ENCODE measurements around the gene GPR137.
"Not testable (repeated sequence)": the region's sequence is repeated elsewhere in the genome, so short reads cannot be mapped to it uniquely, and the experiment has no call there.

The GPR137 gene, protein sequence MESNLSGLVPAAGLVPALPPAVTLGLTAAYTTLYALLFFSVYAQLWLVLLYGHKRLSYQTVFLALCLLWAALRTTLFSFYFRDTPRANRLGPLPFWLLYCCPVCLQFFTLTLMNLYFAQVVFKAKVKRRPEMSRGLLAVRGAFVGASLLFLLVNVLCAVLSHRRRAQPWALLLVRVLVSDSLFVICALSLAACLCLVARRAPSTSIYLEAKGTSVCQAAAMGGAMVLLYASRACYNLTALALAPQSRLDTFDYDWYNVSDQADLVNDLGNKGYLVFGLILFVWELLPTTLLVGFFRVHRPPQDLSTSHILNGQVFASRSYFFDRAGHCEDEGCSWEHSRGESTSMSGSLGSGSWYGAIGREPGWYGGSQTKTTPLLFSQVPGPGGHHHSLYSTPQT

DNA sequence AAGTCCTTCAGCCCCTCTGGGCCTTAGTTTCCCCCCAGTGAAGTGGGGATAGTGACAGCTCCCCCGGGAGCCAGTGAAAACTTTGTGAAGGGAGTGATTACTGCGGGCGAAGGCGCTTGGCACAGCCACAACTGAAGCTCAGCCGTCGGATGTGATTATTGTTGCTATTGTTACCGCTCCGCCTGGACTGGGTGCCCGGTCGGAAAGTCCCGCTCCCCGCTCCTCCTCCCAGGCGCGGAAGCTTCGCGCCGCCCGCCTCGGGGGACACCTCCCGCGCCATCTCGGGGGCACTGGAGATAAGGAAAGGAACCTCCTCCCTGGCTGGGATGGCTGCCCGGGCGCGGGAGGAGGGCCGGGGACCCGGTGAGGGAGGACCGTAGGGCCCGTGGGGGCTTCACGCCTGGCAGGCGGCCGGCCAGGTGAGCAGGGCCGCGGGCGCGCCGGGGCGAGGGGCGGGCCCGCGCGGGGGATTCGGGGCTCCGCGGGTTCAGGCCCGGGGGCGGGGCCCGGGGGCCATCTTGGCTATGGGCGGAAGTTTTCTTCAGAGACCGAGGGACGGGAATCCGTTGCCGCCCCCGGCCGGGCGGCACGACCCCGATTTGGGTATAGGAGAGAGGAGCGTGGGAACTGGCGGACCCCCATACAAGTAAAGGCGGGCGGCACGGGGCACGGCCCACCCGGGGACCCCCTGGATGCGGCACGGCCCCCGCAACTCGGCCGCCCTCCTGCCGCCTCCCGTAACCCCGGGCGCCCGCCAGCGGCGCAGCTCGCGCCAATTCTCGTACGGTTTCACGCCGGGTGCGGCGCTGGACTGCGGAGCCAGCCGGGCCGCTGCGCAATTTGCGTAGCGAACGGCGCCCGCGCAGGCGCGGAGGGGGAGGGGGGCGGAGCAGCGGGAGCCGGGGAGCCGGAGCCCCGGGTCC, at the start of gene GPR137:
TSS of gene GPR137 (plus strand) at position 887 of the 923 bp plus-strand sequence. CDS start 677 bp downstream, outside the sequence.
- DNase-seq: peak; percentile 94

DNA sequence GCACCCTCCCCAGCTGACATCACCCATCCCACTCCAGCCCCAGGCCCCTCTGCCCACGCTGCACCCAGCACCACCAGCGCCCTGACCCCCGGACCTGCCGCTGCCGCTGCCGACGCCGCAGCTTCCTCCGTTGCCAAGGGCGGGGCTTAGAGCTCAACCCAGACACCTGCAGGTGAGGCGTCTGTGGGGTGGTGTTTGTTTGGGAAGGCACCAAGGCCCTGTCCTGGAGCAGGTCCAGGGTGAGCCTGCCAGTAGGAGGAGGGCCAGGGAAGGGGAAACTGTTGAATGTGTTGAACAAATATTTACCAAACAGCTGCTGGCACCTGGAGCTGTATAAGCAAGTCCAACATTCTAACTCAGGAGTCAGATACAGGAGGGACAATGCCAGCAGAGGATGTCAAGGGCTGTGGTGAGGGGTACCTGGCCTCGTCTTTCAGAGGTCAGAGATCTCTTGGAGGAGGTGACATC, 48.1 kb upstream of the GPR137 start:
- DNase-seq: no peak

DNA sequence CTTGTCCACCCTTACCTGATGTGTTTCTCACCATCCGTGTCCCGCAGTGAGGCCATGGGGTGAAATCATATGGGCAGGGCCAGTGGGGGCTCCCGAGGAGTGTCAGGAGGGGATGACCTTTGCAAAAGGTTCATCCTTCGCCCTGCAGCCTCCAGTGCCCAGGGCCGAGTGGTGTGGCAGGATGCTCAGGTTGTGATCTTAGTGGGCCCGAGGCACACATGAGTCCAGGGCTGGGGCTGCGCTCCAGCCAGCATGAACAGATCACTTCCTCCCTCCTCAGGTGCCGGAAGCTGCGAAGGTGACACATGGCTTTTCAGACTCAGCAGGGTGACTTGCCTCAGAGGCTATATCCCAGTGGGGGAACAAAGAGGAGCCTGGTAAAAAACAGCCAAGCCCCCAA, 47.6 kb upstream of the GPR137 start:
- DNase-seq: no peak

DNA sequence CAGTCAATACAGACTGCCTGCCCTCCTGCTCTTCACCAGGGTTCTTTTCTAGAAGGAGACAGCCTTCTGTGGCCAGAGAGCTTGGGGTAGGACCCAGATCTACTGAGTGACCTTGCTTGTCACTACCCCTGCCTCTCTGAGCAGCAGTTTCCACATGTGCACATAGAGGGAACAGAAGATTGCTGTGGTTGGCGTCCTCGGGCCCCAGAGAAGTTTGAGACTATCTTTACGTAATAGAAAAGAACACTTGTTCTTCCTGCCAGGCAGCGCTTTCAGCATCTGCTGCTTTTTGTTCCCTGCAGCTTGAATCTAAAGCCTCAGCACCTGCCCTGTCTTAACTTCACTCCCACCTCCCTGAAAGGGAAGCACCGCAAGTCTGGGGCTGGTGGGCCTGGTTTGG, 46.6 kb upstream of the GPR137 start:
- DNase-seq: no peak

DNA sequence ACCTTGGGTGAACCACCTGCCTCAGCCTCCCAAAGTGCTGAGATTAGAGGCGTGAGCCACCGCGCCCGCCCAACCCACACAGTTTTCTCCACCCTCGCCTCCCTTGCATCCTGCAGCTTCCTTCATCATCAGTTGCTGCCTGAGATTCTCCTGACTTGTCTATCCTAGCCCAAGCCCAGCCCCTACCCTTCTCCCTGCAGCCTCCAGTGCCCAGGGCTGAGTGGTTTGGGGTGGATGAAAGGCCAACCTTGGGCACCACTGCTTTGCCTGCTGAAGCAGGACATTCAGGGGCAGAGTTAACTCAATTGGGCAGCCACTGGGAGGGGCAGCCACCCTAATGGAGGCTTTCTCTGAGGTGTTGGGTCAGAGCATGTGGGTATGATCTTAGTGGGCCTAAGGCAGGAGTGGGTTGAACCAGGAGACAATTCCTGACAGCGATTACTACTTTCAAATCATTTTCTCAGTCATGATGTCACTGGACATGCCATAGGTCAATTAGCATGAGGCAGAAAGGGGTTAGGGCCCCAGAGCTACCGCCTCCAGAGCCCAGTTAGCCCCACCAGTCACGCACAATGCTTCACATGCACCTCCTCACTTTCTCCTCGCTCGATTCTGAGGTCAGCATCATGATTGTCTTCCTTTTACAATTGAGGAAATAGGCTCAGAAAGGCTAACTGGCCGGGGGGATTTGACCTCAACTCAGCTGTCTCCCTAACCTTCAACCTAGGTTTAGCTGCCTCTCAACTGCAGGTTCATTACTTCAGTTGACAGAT, 45.8 kb upstream of the GPR137 start:
- no peak for DNase-seq

DNA sequence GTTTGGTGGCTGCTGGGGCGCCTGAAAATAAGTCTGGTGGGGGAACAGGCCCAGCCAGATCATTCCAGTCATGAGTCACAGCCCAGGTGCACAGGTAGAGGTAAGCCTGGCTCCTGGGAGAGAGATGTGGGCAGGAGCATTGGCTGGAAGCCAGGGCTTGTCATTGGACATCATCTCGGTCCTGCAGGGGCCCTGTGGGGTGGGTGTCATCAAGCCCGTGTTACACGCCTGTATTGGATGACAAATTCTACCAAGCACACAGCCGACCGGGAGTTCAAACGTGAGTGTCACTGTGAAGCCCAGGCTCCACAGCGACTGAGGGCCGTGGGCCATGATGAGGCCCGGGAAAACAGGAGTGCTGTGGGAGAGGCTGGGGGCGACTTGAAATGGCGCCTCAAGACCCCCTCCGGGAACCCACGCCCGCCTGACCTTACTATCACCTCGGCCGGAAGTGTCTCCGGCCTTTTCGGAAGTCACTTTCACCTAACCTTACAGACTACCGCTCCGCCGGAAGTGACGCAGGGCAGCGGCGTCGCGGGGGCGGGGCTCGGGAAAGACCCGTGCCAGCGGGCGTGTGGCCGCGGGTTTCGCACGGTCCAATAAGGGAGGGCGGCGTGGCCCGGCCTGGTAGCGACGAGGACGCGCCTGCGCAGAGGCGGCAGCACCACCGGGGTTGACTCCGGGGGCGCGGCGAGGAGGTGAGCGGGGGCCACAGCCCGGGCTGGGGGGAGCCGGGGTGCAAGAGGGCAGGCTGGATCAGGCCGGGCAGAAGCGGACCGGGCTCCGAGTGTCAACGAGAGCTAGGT, 45.0 kb upstream of the GPR137 start, which contains the start of gene FKBP2:
TSS of gene FKBP2 (plus strand) at position 661 of the 806 bp plus-strand sequence. CDS start 1,293 bp downstream, outside the sequence.
- peak; percentile 97 for DNase-seq

DNA sequence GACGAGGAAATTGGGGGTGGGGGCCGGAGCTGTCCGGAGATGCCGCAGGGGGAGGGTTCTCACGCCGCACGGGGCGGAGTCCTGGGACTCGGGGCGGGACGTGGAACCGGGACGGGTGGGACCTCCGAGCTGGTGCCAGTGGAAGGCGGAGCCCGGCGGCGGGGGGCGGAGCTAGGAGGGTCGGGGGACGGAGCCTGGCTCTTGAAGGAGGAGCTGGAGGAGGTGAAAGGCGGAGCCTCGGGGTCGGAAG, 44.5 kb upstream of the GPR137 start:
- no peak for DNase-seq

DNA sequence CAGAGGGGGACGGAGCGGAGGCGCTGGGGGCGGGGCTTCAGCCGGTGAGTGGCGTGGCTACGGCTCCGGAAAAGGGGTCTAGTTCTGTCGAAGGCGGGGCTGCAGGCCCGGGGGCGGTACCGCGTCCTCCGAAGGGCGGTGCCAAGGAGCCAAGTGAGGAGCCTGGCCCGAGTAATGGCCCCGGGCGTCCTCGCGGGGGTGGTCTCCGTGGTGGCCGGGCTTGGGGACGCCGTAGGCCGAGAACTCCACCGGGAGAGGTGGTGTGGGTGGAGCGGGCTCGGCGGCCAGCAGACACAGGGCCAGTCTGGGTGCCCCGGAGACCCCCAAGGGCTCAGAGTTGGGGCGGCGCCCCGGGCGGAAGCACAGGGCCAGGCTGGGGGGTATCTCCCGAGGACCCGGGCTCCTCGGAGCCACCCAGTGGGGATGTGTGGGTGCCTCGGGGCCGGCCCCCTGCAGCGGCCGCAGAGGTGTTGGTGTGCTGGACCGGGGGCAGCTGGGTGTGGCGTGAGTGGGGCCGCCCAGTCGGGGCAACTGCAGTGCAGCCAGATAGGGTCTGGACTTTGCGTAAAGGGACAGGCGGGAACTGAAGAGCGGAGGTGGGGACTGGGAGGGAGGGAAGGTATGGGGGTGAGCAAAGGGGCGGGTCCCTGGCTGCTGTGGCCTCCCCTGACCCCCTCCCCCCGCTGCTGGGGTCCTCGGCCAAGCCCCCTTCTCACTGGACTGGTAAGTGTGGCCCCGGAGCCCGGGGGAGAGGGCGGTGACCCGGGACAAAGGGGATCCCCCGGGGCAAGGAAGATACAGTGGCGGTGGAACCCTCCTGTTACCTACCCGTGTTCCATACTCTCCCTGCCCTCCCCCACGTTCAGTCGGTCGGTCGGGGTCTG, 43.9 kb upstream of the GPR137 start:
- DNase-seq: peak; percentile 100

DNA sequence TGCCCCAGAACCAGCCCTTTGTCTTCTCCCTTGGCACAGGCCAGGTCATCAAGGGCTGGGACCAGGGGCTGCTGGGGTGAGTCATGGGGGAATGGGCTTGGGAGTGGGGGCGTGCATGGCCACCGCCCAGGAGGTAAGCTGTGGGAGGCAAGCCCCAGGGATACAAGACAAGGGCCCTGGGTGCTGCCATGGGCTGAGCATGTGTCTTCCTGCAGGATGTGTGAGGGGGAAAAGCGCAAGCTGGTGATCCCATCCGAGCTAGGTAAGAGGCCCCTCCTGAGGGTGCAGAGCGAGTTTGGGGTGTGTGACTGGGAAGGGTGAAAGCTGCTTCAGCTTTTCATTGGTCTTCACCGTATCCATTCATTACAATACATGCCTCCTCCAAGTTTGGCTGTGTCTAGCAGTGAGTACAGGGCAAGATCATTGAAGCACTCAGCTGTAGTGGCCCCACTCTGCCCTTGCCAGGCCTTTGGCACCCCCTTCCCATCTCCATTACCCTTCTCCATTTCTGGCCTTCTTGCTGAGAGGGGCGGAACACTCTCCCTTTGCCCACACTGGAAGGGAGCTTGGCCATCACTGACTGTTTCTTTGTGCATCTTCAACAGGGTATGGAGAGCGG, 42.3 kb upstream of the GPR137 start:
- DNase-seq: no peak

DNA sequence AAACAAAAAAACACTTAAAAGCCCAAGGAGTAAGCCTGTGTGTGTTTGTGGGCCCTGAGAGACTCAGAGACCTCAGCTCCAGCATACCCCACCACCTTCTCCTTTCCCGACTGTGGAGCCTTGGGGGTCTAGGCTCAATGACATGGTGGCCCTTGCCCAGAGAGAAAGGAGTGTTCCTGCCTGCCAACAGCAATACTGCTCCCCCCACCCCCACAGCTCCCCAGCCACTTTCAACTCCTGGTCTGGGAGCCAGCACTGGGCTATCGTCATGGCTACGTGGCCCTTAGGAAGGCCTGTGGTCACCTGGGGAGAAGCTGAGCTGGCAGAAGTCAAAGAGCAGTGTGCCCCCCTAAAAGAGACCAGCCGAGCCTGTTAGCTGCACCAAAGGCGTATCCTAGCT, 41.5 kb upstream of the GPR137 start:
- DNase-seq: no peak

DNA sequence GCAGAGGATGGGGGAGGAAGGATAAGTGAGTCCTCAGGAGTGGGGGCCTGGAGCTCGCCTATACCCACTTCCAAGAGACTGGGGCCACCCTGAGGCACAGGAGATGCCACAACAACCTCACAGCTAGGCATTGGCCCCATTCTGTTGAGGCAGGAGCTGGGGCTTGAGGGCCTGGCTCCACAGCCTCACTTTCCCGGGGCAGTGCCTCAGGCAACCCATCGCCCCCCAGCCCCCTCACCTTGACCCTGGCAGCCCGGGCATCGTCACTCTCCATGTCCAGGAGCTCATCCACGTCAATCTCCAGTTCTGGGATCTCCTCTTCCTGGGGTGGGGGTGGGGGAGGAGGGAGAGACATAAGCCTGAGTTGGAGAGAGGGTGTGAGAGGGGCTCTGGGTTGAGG, 40.7 kb upstream of the GPR137 start:
- peak; percentile 26 for DNase-seq

DNA sequence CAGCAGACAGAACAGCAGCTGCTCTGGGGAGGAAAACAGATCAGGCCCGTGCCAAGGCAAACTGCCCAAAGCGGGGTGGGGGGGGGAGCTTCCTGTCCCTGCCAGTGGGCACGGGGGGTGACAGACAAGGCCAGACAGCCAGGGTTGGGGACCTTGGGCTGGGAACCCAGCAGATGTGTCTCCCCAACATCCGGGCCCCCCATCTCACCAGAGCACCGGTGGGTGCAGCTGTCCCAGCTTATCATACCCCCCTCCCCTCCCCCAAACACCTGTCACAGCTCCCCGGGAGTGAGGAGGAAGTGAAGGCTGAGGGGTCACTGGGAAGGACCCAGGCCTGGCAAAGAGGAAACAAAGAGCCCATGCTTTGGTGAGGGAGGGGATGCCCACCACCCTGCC, 40.2 kb upstream of the GPR137 start:
- peak; percentile 84 for DNase-seq

DNA sequence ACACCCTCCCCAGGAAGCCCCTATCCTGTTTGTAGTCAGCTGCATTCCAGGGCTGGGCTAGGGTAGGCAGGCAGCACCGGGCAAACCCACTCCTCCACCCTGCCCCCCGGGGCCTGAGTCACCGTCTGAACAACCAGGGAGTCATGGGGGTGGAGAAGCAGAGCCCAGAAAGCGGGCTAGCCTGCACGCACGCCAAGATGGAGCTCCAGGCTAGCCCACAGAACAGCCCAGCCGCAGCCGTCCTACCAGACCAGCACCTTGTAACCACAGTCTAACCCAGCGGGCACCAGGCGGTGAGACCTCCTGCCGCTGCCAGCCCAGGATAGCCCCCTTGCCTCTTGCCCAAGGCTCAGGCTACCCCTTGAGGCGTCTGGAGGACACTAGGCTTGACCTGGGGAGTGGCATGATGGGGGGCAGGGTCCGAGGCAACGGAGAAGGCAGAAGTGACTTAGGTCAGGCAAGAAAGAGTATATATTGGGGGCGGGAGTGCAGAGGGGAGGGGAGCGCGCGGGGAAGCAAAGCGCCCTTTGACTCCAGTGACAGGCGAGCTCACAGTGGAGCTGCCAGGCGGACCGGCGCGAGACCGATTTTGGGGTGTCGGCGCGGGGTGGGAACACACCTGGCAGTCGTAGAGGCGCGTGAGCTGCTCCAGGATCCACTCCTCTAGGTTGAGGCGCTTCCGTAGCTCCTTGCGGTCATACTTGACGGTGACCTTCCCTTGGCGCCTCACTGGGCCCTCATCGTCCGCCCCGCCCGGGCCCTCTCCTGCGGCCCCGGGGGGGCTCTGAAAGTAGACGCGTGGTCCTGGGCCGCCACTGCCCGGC, 39.6 kb upstream of the GPR137 start:
- DNase-seq: peak; percentile 91

DNA sequence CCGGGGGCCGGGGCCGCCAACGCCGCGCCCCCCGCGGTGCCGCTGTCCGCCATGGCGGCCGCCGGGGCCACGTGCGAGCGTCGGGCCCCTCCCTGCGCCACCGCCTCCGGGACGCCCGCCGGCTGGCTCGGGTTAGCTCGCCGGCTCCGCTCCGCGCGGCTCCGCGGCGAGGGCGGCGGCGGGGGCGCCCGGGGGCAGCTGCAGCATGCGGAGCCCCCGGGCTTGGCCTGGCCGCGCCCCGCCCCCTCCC, 39.1 kb upstream of the GPR137 start:
- not testable (repeated sequence) for DNase-seq

DNA sequence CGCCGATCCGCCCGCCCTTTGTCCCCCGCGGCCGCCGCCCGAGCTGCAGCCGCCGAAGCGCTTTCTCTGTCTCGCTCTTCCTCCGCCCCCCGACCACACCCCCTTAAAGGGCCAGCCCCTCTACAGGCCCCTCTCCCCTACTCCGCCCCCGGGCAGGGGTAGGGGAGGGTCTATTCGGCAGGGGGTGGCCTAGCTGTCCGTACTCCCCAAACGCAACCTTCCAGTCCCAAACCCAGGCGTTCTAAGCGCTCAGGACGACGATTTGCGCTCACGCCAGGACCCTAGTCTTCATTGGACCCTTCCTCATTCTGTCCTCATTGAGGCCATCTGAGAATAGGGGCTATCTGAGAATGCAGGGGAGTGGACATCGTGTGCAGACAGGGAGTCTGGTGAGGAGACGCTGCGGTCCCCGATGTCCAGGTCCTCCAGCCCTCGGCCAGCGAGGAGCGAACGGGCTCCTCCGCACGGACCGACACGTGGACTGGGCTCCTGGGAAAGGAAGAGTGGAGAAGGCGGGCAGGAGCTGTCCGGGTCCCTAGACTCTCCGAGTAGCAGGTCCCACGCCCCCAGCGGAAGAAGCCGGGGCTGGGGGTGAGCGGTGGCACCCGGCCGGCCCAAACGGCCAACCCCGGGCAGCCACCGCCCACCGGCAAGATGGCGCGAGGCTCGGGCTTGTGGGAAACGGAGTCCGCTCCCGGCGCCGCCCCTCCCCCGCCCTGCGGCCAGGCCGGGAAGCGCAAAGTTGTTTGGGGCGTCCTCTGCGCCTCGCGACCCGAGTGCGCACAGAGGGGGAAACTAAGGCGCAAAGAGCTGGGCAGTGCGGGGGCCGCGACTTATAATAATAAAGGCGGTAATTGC, 38.5 kb upstream of the GPR137 start, which contains the start of gene PPP1R14B:
TSS of gene PPP1R14B (minus strand) at position 73 of the 858 bp plus-strand sequence. CDS start 270 bp downstream, outside the sequence.
- peak; percentile 91 for DNase-seq

DNA sequence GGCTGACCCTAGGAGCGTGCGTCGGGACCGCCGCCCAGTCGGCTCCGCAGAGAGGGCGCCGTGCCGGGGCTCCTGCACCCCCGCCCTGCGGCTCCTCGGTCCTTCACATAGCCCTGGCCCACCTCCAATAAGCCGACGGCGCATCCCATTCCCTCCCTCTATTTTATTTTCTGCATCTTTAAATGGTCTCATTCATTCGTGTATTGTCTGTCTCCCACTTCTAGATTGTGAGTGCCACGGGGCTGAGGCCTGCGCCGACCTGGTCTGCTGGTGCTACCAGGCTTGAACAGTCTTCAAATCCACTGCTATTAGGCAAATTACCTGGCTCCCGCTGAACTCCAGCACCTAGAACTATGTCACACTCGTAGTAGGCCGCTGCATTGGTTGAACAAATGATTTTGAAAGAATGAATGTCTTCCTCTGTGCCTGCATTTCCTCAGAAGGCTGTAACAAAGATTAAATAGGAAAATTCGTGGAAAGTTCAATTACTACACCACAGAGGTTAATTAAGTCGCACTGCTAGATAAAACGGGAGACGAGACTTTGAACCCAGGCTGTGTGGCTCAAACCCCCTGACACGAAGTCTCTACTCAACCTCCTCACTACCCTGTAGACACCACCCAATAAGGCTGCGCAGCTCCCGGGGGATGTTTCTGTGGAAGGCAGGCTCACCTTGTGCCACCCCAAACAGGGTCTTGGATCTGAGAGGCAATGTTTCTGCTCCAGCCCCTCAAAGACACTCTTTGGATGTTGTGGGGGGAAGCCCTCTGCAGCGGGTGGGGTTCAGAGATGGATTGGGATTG, 37.7 kb upstream of the GPR137 start:
- DNase-seq: no peak

DNA sequence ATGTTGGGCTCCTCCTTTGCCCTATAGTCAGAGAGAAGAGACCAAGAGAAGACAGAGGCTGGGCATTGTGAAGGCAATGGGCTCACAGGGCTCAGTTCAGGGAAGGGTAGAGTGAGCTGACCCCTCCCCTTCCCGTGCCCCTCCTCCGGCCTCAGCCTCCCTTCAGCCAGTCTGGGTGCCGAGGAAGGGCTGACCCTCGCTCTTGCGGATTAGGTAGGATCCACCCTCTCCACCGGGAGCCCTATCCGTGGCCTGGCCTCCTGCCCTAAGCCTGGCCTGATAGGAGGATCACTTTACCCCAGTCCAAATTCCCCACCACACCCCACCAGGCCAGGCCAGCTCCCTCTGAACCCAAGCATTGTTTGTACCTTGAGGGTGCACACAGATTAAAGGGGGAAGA, 37.1 kb upstream of the GPR137 start:
- DNase-seq: no peak

DNA sequence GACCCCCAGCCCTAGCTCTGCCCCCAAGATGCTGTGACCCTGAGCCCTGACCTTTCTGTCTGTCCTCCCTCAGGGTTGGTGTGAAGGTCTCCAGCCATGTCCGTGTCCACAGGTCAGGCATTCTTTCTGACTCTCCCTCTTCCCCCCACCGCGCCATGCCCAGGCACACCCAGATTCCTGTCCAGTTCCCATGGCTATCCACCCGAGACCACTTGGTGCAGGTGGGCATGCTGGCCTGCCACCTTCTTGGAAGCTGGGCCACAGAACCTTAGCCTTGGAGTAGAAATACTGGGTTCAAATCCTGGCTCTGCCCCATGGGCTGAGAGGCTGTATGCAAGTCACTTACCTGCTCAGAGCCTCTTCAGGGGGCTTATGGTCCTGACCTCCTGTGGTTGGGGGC, 36.6 kb upstream of the GPR137 start:
- DNase-seq: no peak

Data from CD4-positive, alpha-beta T cell treated with Interleukin-17A for 4 hours (primary cell).